ENCODE data around the gene BEST1. TPM values are rescaled to one million over a fixed set of nuclear protein-coding genes. Genes with fewer than 3 reads are reported as not detected.

Gene BEST1
- total RNA-seq, 1 donor from 2014 or later = 1.1 TPM

DNA sequence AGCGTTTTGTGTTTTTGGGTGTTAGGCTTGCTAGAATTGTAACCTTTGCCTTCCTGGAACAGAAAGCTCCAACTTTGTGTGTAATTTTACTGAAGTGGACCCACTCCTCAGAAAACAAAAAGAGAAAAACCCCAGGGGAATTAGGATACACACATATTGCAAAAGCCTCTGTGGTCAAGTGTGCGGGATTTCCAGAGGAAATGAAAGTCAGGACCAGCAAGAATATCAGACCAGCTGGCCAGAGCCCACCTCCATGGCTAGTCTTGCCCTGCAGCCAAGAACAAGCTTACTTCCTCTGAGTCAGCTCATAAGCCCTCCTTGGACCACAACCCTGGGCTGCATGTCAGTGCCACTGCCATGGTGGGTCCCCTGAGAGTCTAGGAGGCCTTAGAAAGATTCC is 54.3 kb downstream of the BEST1 start:
- peaks cover 5% of the 10 kb centered on the region for H3K4me1 Mint-ChIP-seq
- no peak for DNase-seq (ENCODE audit: low spot score in 2 of 2, unreplicated experiment in 2 of 2)
- TF ChIP-seq, protein P1, sequence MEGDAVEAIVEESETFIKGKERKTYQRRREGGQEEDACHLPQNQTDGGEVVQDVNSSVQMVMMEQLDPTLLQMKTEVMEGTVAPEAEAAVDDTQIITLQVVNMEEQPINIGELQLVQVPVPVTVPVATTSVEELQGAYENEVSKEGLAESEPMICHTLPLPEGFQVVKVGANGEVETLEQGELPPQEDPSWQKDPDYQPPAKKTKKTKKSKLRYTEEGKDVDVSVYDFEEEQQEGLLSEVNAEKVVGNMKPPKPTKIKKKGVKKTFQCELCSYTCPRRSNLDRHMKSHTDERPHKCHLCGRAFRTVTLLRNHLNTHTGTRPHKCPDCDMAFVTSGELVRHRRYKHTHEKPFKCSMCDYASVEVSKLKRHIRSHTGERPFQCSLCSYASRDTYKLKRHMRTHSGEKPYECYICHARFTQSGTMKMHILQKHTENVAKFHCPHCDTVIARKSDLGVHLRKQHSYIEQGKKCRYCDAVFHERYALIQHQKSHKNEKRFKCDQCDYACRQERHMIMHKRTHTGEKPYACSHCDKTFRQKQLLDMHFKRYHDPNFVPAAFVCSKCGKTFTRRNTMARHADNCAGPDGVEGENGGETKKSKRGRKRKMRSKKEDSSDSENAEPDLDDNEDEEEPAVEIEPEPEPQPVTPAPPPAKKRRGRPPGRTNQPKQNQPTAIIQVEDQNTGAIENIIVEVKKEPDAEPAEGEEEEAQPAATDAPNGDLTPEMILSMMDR (IDR thresholded peaks at IDR 0.05; ENCODE audit: unreplicated experiment) = no peak
- H3K27me3 Mint-ChIP-seq (ENCODE audit: low read depth) = no peaks in the 10 kb centered on the region
- peaks cover 5% of the 10 kb centered on the region for H3K9me3 Mint-ChIP-seq
- H3K4me3 Mint-ChIP-seq = no peak overlapping the region
- H3K36me3 Mint-ChIP-seq = peaks cover 6% of the 10 kb centered on the region
- no peak overlapping the region for H3K27ac Mint-ChIP-seq

DNA sequence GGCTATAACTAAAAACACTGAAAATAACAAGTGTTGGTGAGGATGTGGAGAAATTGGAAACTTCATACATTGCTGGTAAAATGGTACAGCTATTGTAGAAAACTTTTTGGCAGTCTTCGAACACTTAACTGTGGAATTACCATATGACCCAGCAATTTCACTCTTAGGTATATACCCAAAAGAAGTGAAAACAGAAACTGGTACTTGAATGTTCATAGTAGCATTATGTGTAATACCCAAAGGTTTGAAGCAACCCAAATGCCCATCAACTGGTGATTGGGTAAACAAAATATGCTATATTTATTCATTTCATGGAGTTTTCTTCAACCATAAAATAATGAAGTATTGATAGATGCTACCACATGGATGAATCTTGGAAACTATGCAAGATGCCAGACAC is 58.0 kb downstream of the BEST1 start:
- Mint-ChIP-seq H3K27ac (no peak overlapping the region), H3K9me3 (peaks cover 7% of the 10 kb centered on the region), H3K27me3 (ENCODE audit: low read depth) (no peaks in the 10 kb centered on the region), H3K4me3 (no peak overlapping the region), H3K36me3 (peaks cover 2% of the 10 kb centered on the region), H3K4me1 (peaks cover 7% of the 10 kb centered on the region)
- TF ChIP-seq, protein P1 (IDR thresholded peaks at IDR 0.05; ENCODE audit: unreplicated experiment) = no peak
- no peak for DNase-seq (ENCODE audit: low spot score in 2 of 2, unreplicated experiment in 2 of 2)

DNA sequence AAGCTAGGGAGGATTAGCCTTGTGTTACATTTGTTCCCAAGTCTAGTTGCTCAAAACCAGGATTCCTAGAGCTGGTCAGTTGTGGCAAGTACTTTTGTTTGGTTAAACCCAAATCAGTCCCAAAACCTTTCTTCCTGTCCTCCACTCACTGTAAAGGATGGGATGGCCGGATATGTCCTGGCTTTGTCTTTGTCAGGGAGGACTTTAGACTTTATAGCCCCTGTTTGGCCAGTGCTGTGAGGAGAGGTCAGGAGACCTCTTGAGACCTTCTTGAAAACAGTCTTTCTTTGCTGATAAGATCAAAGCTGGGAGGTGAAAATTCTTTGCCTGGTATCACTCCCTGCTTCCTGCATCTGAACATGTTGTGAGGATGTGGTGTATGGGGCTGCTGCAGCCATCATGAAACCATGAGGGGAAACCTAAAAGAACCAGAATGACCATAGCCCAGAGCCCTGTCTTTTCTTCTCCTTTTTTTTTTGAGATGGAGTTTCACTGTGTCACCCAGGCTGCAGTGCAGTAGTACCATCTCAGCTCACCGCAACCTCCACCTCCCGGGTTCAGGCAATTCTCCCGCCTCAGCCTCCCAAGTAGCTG is 60.9 kb downstream of the BEST1 start:
- H3K36me3 Mint-ChIP-seq = peaks cover 2% of the 10 kb centered on the region
- no peaks in the 10 kb centered on the region for H3K27me3 Mint-ChIP-seq (ENCODE audit: low read depth)
- no peak overlapping the region for H3K4me3 Mint-ChIP-seq
- TF ChIP-seq, protein P1 (IDR thresholded peaks at IDR 0.05; ENCODE audit: unreplicated experiment) = no peak
- peaks cover 7% of the 10 kb centered on the region for H3K4me1 Mint-ChIP-seq
- no peak overlapping the region for H3K27ac Mint-ChIP-seq
- no peak for DNase-seq (ENCODE audit: low spot score in 2 of 2, unreplicated experiment in 2 of 2)
- H3K9me3 Mint-ChIP-seq = peaks cover 7% of the 10 kb centered on the region

DNA sequence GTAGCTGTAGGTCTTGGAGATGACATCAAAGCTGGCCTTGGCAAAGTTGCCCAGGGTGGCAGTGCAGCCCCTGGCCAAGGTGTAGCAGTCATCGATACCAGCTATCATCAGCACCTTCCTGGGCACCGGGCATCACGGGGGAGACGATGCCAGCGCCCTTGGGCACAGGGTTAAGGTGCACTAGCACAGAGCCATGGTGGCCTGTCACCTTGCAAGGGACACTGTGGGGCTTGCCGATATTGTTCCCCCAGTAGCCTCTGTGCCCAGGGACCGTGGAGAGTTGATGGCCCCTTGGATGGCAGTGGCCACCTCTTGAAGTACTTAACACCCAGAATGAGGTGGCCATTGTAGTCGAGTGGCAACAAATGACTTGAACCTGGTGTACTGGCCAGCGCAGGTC is 61.7 kb downstream of the BEST1 start:
- no peak for DNase-seq (ENCODE audit: low spot score in 2 of 2, unreplicated experiment in 2 of 2)
- Mint-ChIP-seq H3K27me3 (ENCODE audit: low read depth) (no peaks in the 10 kb centered on the region), H3K4me3 (no peak overlapping the region), H3K9me3 (peaks cover 7% of the 10 kb centered on the region), H3K27ac (no peak overlapping the region), H3K36me3 (peaks cover 2% of the 10 kb centered on the region), H3K4me1 (peaks cover 7% of the 10 kb centered on the region)
- TF ChIP-seq, protein P1 (IDR thresholded peaks at IDR 0.05; ENCODE audit: unreplicated experiment) = no peak

DNA sequence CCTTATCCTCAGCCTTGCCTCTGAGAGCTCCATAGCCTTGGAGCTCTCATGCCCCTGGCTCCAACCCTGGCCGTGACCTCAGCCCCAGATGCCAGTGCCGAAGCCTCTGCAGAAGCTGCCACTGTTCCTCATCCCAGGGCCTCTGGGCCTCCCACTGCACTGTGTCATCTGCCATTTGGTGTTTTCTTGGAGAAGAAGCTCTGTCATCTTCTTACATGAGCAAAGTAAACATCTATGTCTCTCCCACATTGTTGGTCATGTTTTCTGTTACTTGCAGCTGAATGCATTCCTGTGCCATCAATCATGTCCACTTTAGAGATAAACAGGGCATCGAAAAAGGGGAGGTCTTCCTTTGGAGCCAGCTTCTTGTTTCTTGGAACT is 62.3 kb downstream of the BEST1 start:
- DNase-seq (ENCODE audit: low spot score in 2 of 2, unreplicated experiment in 2 of 2) = no peak
- H3K27ac Mint-ChIP-seq = no peak overlapping the region
- H3K9me3 Mint-ChIP-seq = peaks cover 5% of the 10 kb centered on the region
- H3K4me3 Mint-ChIP-seq = no peak overlapping the region
- TF ChIP-seq, protein P1 (IDR thresholded peaks at IDR 0.05; ENCODE audit: unreplicated experiment) = no peak
- peaks cover 7% of the 10 kb centered on the region for H3K4me1 Mint-ChIP-seq
- peaks cover 2% of the 10 kb centered on the region for H3K36me3 Mint-ChIP-seq
- H3K27me3 Mint-ChIP-seq (ENCODE audit: low read depth) = no peaks in the 10 kb centered on the region
